ENCODE data around the gene DBH. TPM values are rescaled to one million over a fixed set of nuclear protein-coding genes. Genes with fewer than 3 reads are reported as not detected.

DBH gene
- total RNA-seq, 1 experiment from 2014 or later: not detected

DNA sequence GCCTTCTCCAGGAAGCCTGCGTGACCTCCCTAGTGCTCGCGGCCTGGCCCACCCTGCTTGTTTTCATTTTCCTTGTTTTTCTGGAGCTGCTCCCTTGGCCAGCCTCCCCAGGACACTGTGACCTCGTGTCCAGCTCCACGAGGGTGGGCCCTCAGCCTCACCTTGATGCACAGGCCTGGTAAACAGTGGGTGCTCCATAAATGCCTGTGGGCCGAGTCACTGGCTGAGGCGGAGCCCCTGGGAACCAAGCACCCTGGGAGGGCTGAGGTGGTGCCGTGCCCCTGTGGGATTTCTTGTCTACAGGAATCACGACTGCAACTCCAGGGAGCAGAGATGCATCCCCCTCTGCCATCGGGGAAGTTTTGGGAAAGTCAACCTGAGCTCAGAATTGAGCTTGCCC lies 44.2 kb upstream of the DBH start:
- ChIA-PET POLR2A (no interaction called here), RAD21 (ENCODE audit: low non-redundant PET in 1 of 2, low total read pairs in 2 of 2, uncharacterized antibody in 2 of 2, unreplicated experiment in 2 of 2) (no interaction called here), CTCF (no interaction called here)
- ATAC-seq (peak; percentile 52), DNase-seq (ENCODE audit: low read depth, low spot score) (no peak)
- H3K36me3 ChIP-seq (ENCODE audit: control insufficient read depth in 1 of 2, insufficient read depth in 2 of 2, low read length in 2 of 2): no peaks in the 10 kb centered on the region
- H3K4me3 ChIP-seq (replicated peaks in 1 of 2; ENCODE audit: low read depth in 1 of 2, low read length in 2 of 2): no peak overlapping the region
- peaks cover 4 to 7% of the 10 kb centered on the region in 2 experiments; a peak in 2 of 4 replicates for H3K9me3 ChIP-seq (ENCODE audit: control insufficient read depth in 1 of 2, insufficient read depth in 1 of 2, low read depth in 1 of 2, low read length in 2 of 2)
- H3K27me3 ChIP-seq (ENCODE audit: insufficient read depth, low read length): no peaks in the 10 kb centered on the region
- TF ChIP-seq CEBPB (IDR thresholded peaks at IDR 0.05; ENCODE audit: low read depth) (no peak), YY1 (IDR thresholded peaks at IDR 0.05; ENCODE audit: extremely low read depth, insufficient replicate concordance, low read depth, low read length) (no peak), SIN3A (IDR thresholded peaks at IDR 0.05; ENCODE audit: low read depth) (no peak), EZH2 (IDR thresholded peaks at IDR 0.05) (no peak), ZNF274 (IDR thresholded peaks at IDR 0.05; ENCODE audit: low read depth, low read length) (no peak), POLR2AphosphoS5 (IDR thresholded peaks at IDR 0.05; ENCODE audit: low read depth, low read length) (no peak), ELF1 (IDR thresholded peaks at IDR 0.05; ENCODE audit: borderline replicate concordance, low read depth) (no peak)
- peaks cover 3 to 18% of the 10 kb centered on the region in 2 experiments for H3K4me1 ChIP-seq (ENCODE audit: control insufficient read depth in 1 of 2, insufficient read depth in 2 of 2, low read length in 2 of 2)
- no TSS peak for BruUV-seq (replicated peaks)
- H3K4me2 ChIP-seq (ENCODE audit: low read length): peak overlapping the region; percentile 61
- intact Hi-C loops (cut with micrococcal nuclease): no loop called here
- no peak overlapping the region for H2AFZ ChIP-seq (ENCODE audit: low read depth, low read length, poor library complexity, severe bottlenecking)
- no peak overlapping the region for H3K27ac ChIP-seq (ENCODE audit: low read depth, low read length)
- no peaks in the 10 kb centered on the region for H3K9me2 ChIP-seq (ENCODE audit: insufficient read depth)
- H4K20me1 ChIP-seq (ENCODE audit: insufficient read depth): no peaks in the 10 kb centered on the region
- no peaks in the 10 kb centered on the region for H3K79me2 ChIP-seq (ENCODE audit: insufficient read depth, low read length)
- H3K9ac ChIP-seq (ENCODE audit: low read length): peak overlapping the region; percentile 15; the same call in 1 of the 2 replicates

DNA sequence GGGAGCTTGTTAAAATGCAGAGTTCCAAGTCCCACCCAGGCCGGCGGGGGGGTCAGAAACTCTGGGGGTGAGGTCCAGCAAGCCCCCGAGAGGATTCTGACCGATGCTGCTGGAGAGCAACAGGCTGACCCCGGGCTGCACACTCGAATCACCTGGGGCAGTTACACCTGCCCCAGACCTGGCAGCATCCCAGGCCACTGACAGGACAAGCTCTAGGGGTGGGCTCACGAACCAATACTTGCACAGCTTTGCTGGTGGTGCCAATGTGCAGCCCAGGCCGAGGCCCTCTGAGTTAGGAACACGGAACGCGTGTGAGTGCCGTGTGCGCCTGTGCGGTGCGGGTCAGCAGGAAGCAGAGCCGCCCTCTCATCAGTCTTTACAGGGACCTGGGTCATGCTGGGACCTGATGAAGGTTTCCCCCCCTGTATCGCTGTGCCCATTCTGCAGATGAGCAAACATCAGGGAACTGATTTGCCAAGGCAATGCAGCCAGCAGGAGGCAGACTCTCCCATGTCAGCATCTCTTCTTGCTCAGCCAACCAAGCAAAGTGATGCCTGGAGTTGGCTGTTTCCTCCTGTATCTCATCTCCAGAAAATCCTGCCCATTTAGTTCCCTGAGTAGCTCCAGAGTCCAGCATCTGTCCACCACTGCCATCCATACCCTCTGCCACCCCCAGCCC lies 43.3 kb upstream of the DBH start:
- intact Hi-C loops (cut with micrococcal nuclease): no loop called here
- H2AFZ ChIP-seq (ENCODE audit: low read depth, low read length, poor library complexity, severe bottlenecking): no peak overlapping the region

More for the DNA sequence above, 43.3 kb upstream of the DBH start:
- no peaks in the 10 kb centered on the region for H3K79me2 ChIP-seq (ENCODE audit: insufficient read depth, low read length)
- H3K27me3 ChIP-seq (ENCODE audit: insufficient read depth, low read length): no peaks in the 10 kb centered on the region
- H3K9me2 ChIP-seq (ENCODE audit: insufficient read depth): no peaks in the 10 kb centered on the region
- ATAC-seq (no peak), DNase-seq (ENCODE audit: low read depth, low spot score) (no peak)
- RAD21 ChIA-PET (ENCODE audit: low non-redundant PET in 1 of 2, low total read pairs in 2 of 2, uncharacterized antibody in 2 of 2, unreplicated experiment in 2 of 2): no interaction called here
- 0 out of 2 replicates have a peak, but pooled peaks have one; percentile 11 for TF ChIP-seq RAD21 (IDR thresholded peaks at IDR 0.05; ENCODE audit: low read depth)
- TF ChIP-seq, protein P1, sequence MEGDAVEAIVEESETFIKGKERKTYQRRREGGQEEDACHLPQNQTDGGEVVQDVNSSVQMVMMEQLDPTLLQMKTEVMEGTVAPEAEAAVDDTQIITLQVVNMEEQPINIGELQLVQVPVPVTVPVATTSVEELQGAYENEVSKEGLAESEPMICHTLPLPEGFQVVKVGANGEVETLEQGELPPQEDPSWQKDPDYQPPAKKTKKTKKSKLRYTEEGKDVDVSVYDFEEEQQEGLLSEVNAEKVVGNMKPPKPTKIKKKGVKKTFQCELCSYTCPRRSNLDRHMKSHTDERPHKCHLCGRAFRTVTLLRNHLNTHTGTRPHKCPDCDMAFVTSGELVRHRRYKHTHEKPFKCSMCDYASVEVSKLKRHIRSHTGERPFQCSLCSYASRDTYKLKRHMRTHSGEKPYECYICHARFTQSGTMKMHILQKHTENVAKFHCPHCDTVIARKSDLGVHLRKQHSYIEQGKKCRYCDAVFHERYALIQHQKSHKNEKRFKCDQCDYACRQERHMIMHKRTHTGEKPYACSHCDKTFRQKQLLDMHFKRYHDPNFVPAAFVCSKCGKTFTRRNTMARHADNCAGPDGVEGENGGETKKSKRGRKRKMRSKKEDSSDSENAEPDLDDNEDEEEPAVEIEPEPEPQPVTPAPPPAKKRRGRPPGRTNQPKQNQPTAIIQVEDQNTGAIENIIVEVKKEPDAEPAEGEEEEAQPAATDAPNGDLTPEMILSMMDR (IDR thresholded peaks at IDR 0.05 in 2 of 3, conservative IDR thresholded peaks at IDR 0.05 in 1 of 3; ENCODE audit: borderline replicate concordance in 1 of 3, insufficient read depth in 1 of 3, low read depth in 2 of 3, low read length in 2 of 3): peak in 1 of 3 experiments; percentile 28; a peak in 1 of 6 replicates
- TF ChIP-seq, protein P2, sequence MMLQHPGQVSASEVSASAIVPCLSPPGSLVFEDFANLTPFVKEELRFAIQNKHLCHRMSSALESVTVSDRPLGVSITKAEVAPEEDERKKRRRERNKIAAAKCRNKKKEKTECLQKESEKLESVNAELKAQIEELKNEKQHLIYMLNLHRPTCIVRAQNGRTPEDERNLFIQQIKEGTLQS (IDR thresholded peaks at IDR 0.05): no peak
- CTCF ChIA-PET: no interaction called here
- no peak overlapping the region for H3K4me3 ChIP-seq (replicated peaks in 1 of 2; ENCODE audit: low read depth in 1 of 2, low read length in 2 of 2)
- no peak overlapping the region for H3K4me2 ChIP-seq (ENCODE audit: low read length)
- BruUV-seq (replicated peaks): no TSS peak
- POLR2A ChIA-PET: no interaction called here
- peaks cover 7 to 12% of the 10 kb centered on the region in 2 experiments; a peak in 2 of 4 replicates for H3K9me3 ChIP-seq (ENCODE audit: control insufficient read depth in 1 of 2, insufficient read depth in 1 of 2, low read depth in 1 of 2, low read length in 2 of 2)
- no peak overlapping the region for H3K27ac ChIP-seq (ENCODE audit: low read depth, low read length)
- no peaks in the 10 kb centered on the region for H4K20me1 ChIP-seq (ENCODE audit: insufficient read depth)
- H3K36me3 ChIP-seq (ENCODE audit: control insufficient read depth in 1 of 2, insufficient read depth in 2 of 2, low read length in 2 of 2): no peaks in the 10 kb centered on the region
- no peak overlapping the region for H3K9ac ChIP-seq (ENCODE audit: low read length)
- peaks cover 3 to 18% of the 10 kb centered on the region in 2 experiments for H3K4me1 ChIP-seq (ENCODE audit: control insufficient read depth in 1 of 2, insufficient read depth in 2 of 2, low read length in 2 of 2)
